GM12801 (cell line): ENCODE results near the gene NPRL2.

Experiments used
- TF ChIP-seq, protein P1 (sequence below): IDR thresholded peaks from one replicate; pipeline ENCODE4 v1.5.1; 2011; ENCODE audit warnings: control low read depth; ENCODE audit not compliant: insufficient read length; ENCODE audit errors: extremely low read depth

The NPRL2 gene

DNA sequence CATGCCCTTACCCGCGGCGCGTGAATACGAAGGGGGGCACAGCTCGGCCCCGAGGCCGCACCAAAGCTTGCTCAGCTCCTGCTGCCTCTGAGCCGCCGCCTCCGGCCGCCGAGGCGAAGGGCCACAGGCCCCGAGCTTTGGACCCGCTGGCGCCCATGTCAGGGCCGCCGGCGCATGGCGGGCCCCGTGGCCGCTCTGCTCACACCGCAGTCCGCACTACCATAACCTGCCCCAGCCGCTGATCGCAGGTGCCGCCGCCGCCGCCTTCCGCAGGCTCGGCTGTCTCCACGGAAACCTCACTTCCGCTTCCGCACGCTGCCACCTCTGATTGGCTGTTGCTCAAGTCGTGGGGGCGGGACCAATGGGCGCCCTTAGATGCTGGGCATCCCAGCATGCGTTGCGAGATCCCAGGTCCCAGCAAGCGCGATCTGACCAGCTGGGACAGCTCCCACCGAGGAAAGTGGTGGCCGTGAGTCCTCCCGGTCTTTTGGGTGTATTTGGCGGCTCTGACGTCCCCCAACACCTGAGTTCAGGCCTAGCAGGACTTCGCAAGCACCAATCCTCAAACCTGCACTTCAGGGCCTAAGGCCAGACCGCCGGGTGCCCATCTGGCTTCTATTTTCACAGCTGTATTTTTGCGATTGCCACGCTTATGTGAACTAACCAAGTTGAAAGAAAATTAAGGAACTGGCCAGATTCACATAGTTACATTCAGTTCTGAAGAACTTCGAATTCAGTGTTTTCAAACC lies 22.5 kb downstream of the NPRL2 start, which contains the start of gene TUSC2:
Gene TUSC2, minus strand, starts transcription at position 281 of the 749 bp plus-strand sequence. Its CDS starts 124 bp downstream, at position 157.
- TF ChIP-seq, protein P1, sequence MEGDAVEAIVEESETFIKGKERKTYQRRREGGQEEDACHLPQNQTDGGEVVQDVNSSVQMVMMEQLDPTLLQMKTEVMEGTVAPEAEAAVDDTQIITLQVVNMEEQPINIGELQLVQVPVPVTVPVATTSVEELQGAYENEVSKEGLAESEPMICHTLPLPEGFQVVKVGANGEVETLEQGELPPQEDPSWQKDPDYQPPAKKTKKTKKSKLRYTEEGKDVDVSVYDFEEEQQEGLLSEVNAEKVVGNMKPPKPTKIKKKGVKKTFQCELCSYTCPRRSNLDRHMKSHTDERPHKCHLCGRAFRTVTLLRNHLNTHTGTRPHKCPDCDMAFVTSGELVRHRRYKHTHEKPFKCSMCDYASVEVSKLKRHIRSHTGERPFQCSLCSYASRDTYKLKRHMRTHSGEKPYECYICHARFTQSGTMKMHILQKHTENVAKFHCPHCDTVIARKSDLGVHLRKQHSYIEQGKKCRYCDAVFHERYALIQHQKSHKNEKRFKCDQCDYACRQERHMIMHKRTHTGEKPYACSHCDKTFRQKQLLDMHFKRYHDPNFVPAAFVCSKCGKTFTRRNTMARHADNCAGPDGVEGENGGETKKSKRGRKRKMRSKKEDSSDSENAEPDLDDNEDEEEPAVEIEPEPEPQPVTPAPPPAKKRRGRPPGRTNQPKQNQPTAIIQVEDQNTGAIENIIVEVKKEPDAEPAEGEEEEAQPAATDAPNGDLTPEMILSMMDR, result no peak

DNA sequence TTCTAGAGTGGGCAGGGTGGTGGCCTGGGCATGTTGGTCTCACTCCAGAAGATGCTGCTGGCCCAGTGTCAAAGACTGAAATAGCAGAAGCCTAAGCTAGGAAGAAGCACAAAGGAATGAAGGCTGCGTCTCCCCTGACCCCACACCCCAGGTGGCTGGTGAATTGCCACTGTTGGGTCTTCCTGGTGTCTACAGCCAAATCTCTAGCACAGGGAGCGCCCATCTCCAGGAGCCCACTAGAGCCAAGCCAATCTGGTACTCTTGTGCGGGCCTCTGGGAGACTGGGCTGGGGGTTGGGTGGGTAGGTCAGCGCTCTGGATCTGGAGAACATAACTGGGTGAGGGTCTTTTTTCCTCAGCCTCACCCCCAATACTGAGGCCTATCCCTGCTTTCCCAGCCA lies 23.4 kb downstream of the NPRL2 start:
- TF ChIP-seq, protein P1, result no peak

- TF ChIP-seq, protein P1, result no peak
Measured at GRCh38 chr3:50326182-50326541, 24.4 kb downstream of the NPRL2 start.

- TF ChIP-seq, protein P1, result no peak
Measured at GRCh38 chr3:50325497-50326181, 24.9 kb downstream of the NPRL2 start.

- TF ChIP-seq, protein P1, result no peak
Measured at GRCh38 chr3:50325113-50325480, 25.5 kb downstream of the NPRL2 start.

DNA sequence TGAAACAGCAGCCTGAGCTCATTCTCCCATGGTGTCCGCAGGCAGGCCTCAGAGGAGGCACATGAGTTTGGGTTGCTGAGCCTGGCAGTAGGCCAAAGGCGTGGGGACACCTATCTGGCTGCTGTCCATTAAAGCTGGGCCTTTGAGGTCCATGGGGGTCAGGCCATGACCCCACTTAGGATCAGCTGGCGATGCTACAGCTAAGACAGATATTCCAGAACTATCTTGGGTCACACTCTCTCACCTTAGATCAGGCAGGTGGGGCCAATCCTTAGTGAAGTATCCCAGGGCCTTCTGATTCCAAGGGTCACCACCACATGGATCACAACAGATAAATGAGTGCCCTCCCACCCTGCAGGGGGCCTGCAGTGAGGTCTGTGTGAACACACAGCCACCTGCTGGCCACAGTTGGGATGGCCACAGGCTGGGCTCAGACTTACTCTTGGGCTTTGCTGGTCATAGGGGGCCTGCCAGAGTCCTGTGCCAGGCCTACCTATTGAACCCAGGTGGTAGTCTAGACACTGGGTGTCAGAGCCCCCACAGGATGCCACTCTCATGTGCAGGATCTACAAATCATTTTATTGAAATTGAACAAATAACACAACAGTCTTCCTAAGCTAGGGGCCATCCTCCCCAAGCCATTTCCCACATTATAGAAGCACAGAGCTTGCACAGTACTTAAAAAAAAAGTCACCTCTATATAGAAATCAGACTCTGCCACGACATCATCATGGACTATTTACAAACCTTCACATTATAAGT lies 26.0 kb downstream of the NPRL2 start:
- TF ChIP-seq, protein P1, result no peak

GRCh38 chr3:50323614-50324199 lies 26.9 kb downstream of the NPRL2 start:
- TF ChIP-seq, protein P1, result no peak
